ENCODE data around the gene RPS18. TPM values are rescaled to one million over a fixed set of nuclear protein-coding genes. Genes with fewer than 3 reads are reported as not detected.

RPS18 gene
- total RNA-seq, 1 experiment from 2014 or later: 3,216 TPM

- Histone ChIP-seq H3K27me3 (ENCODE audit: insufficient read depth, low read length) (no peaks in the 10 kb centered on the region), H2BK5ac (ENCODE audit: insufficient read length, low read length) (no peak overlapping the region), H2BK20ac (ENCODE audit: low read depth, low read length, poor library complexity, severe bottlenecking) (no peak overlapping the region), H3K4ac (ENCODE audit: low read depth, low read length) (no peak overlapping the region), H3K56ac (ENCODE audit: insufficient read length, low read depth, low read length) (no peak overlapping the region), H3K4me2 (ENCODE audit: insufficient read depth, insufficient read length, low read length) (no peak overlapping the region), H2BK12ac (ENCODE audit: insufficient read length, low read depth, low read length) (no peak overlapping the region), H3K23me2 (ENCODE audit: insufficient read length, low read depth, low read length, poor library complexity, severe bottlenecking) (peaks cover 2% of the 10 kb centered on the region), H2BK120ac (ENCODE audit: low read depth, low read length, poor library complexity, severe bottlenecking) (no peak overlapping the region), H2AK5ac (ENCODE audit: insufficient read length, low read length) (no peak overlapping the region), H3K79me2 (ENCODE audit: insufficient read depth, low read length) (no peaks in the 10 kb centered on the region), H4K8ac (replicated peaks; ENCODE audit: insufficient read length, low read depth, low read length) (no peak overlapping the region), H3T11ph (ENCODE audit: low read length) (no peak overlapping the region), H3K23ac (ENCODE audit: insufficient read length, low read depth, low read length) (no peak overlapping the region), H3K9me3 (ENCODE audit: control insufficient read depth, low read depth, low read length) (no peaks in the 10 kb centered on the region), H3K14ac (ENCODE audit: insufficient read depth, low read length) (no peak overlapping the region), H3K27ac (ENCODE audit: insufficient read length, low read depth, low read length) (no peak overlapping the region), H4K91ac (ENCODE audit: insufficient read length, low read depth, low read length) (no peak overlapping the region), H4K20me1 (ENCODE audit: control insufficient read depth, insufficient read depth, insufficient read length) (no peaks in the 10 kb centered on the region), H3K9ac (ENCODE audit: extremely low read depth, insufficient read length, low read length) (no peak overlapping the region), H3K4me1 (ENCODE audit: insufficient read depth, low read length) (no peaks in the 10 kb centered on the region), H3K79me1 (ENCODE audit: insufficient read depth, low read depth, low read length, poor library complexity, severe bottlenecking) (no peaks in the 10 kb centered on the region), H3K18ac (ENCODE audit: insufficient read length, low read depth, low read length) (no peak overlapping the region), H2AFZ (ENCODE audit: low read length) (no peak overlapping the region), H4K5ac (ENCODE audit: insufficient read length, low read depth, low read length) (no peak overlapping the region), H2BK15ac (ENCODE audit: low read depth, low read length) (no peak overlapping the region)
- Mint-ChIP-seq H3K4me3 (no peak overlapping the region), H3K36me3 (ENCODE audit: insufficient read depth in 1 of 3, low read depth in 3 of 3) (peaks cover 12 to 47% (median 39%) of the 10 kb centered on the region in 3 experiments), H3K4me1 (peaks cover 9 to 14% of the 10 kb centered on the region in 2 experiments), H3K9me3 (no peaks in the 10 kb centered on the region), H3K27ac (no peak overlapping the region), H3K27me3 (ENCODE audit: low read depth) (no peaks in the 10 kb centered on the region)
- no peak for DNase-seq
- TF ChIP-seq, protein P1, sequence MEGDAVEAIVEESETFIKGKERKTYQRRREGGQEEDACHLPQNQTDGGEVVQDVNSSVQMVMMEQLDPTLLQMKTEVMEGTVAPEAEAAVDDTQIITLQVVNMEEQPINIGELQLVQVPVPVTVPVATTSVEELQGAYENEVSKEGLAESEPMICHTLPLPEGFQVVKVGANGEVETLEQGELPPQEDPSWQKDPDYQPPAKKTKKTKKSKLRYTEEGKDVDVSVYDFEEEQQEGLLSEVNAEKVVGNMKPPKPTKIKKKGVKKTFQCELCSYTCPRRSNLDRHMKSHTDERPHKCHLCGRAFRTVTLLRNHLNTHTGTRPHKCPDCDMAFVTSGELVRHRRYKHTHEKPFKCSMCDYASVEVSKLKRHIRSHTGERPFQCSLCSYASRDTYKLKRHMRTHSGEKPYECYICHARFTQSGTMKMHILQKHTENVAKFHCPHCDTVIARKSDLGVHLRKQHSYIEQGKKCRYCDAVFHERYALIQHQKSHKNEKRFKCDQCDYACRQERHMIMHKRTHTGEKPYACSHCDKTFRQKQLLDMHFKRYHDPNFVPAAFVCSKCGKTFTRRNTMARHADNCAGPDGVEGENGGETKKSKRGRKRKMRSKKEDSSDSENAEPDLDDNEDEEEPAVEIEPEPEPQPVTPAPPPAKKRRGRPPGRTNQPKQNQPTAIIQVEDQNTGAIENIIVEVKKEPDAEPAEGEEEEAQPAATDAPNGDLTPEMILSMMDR (conservative IDR thresholded peaks at IDR 0.05): no peak
- WGBS (ENCODE audit: extremely low coverage, insufficient read length, low lambda C conversion rate): no CpG with 5 or more reads among the region's 4 CpGs
These were observed 17.3 kb upstream of the RPS18 start for GRCh38 chr6:33254591-33254990.

Measured in H9 (cell line).